H1 (cell line): ENCODE measurements around the gene STRA8. TPM values are rescaled to one million over a fixed set of nuclear protein-coding genes. Genes with fewer than 3 reads are reported as not detected.

Experiments
- CTCF ChIA-PET: fragments of 300-600 bp; sonication (Branson Sonifier 250); formaldehyde crosslinking; loops from one replicate; lab custom pipeline; 2021; ENCODE audit not compliant: partially characterized antibody; lab: Charles Lee
- POLR2A ChIA-PET: fragments of 300-600 bp; sonication (Branson Sonifier 250); formaldehyde crosslinking; loops from one replicate; lab custom pipeline; 2021; ENCODE audit warnings: inconsistent platforms; ENCODE audit not compliant: partially characterized antibody; lab: Charles Lee
- DNase-seq, 2 experiments: peaks; one replicate each; pipeline versions ENCODE4 v3.0.0 to v3.0.0-alpha.2; 2010 to 2022; ENCODE audit warnings: low spot score in 2 of 2, low read depth in 1 of 2, mixed read lengths in 1 of 2
- FAIRE-seq: peaks from 2 replicates; lab custom pipeline; 2011; peaks lifted over from hg19 to GRCh38; lab: Jason Lieb, UNC
- H2AFZ ChIP-seq: 2 replicates; pipeline ENCODE4 v1.8.1; 2012; ENCODE audit warnings: low read length, inconsistent platforms
- H2AK5ac ChIP-seq: 2 replicates; pipeline ENCODE4 v1.6.1; 2013; ENCODE audit warnings: low read depth, low read length
- H2BK120ac ChIP-seq: replicated peaks from 2 replicates; pipeline ENCODE3; 2013; ENCODE audit warnings: low read depth, low read length, inconsistent platforms
- H2BK12ac ChIP-seq: 2 replicates; pipeline ENCODE4 v1.6.1; 2013; ENCODE audit warnings: low read depth, low read length
- H2BK15ac ChIP-seq: 2 replicates; pipeline ENCODE4 v1.6.1; 2013; ENCODE audit warnings: low read length
- H2BK20ac ChIP-seq: 2 replicates; pipeline ENCODE4 v1.6.1; 2013; ENCODE audit warnings: low read length
- H2BK5ac ChIP-seq: 2 replicates; pipeline ENCODE4 v1.6.1; 2013; ENCODE audit warnings: low read depth, low read length
- H3K14ac ChIP-seq: 2 replicates; pipeline ENCODE4 v1.6.1; 2013; ENCODE audit warnings: inconsistent platforms; ENCODE audit not compliant: insufficient read length
- H3K18ac ChIP-seq: 2 replicates; pipeline ENCODE4 v1.6.1; 2013; ENCODE audit warnings: low read length; ENCODE audit errors: extremely low read depth
- H3K23ac ChIP-seq: 2 replicates; pipeline ENCODE4 v1.6.1; 2013; ENCODE audit warnings: inconsistent platforms; ENCODE audit not compliant: insufficient read length
- H3K23me2 ChIP-seq: 2 replicates; pipeline ENCODE4 v1.6.1; 2013; ENCODE audit warnings: low read depth, low read length
- H3K27ac ChIP-seq: 2 replicates; pipeline ENCODE4 v1.6.1; 2011; ENCODE audit warnings: low read depth, low read length, inconsistent platforms
- H3K27me3 ChIP-seq, 4 experiments: replicated peaks in 1 of 4; 1 replicate in 1 of 4; 2 replicates in 3 of 4; pipeline versions ENCODE4 v1.6.1 to v1.8.1; 2011 to 2013; ENCODE audit warnings: low read length in 3 of 4, mild to moderate bottlenecking in 3 of 4, inconsistent platforms in 2 of 4, mixed read lengths in 2 of 4, moderate library complexity in 1 of 4; ENCODE audit not compliant: control insufficient read depth in 3 of 4, insufficient read depth in 3 of 4; ENCODE audit errors: extremely low read depth in 1 of 4
- H3K36me3 ChIP-seq, 4 experiments: 2 replicates each; pipeline versions ENCODE4 v1.6.1 to v1.8.1; 2011 to 2013; ENCODE audit warnings: mild to moderate bottlenecking in 4 of 4, low read length in 3 of 4, moderate library complexity in 2 of 4, control low read depth in 1 of 4, inconsistent platforms in 1 of 4; ENCODE audit not compliant: insufficient read depth in 4 of 4, control insufficient read depth in 2 of 4
- H3K4ac ChIP-seq: replicated peaks from 2 replicates; pipeline ENCODE3; 2013; ENCODE audit warnings: low read length, low read depth, mixed read lengths, inconsistent platforms; ENCODE audit not compliant: insufficient read length
- H3K4me1 ChIP-seq, 4 experiments: replicated peaks in 1 of 4; 1 replicate in 1 of 4; 2 replicates in 3 of 4; pipeline versions ENCODE4 v1.6.1 to v1.8.1; 2011 to 2013; ENCODE audit warnings: low read length in 3 of 4, inconsistent platforms in 2 of 4, mixed read lengths in 1 of 4; ENCODE audit not compliant: insufficient read depth in 4 of 4, control insufficient read depth in 3 of 4
- H3K4me2 ChIP-seq, 2 experiments: 2 replicates each; pipeline versions ENCODE4 v1.6.1 to v1.8.1; 2011 to 2013; ENCODE audit warnings: low read depth in 2 of 2, low read length in 2 of 2, control low read depth in 1 of 2, inconsistent platforms in 1 of 2, mild to moderate bottlenecking in 1 of 2; ENCODE audit not compliant: insufficient read depth in 1 of 2
- H3K4me3 ChIP-seq, 4 experiments: fragments of 200-600, 300-600 bp in 1 of 4; sonication (generic), shearing (Covaris generic), sonication (Bioruptor Twin) in 1 of 4; 2 replicates each; pipeline versions ENCODE4 v1.5.1 to v1.8.1; 2011 to 2016; ENCODE audit warnings: low read length in 4 of 4, low read depth in 3 of 4, control low read depth in 2 of 4, inconsistent platforms in 2 of 4, mild to moderate bottlenecking in 2 of 4, mixed read lengths in 1 of 4, moderate library complexity in 1 of 4; ENCODE audit not compliant: insufficient read depth in 2 of 4; ENCODE audit errors: extremely low read depth in 1 of 4
- H3K56ac ChIP-seq: replicated peaks from 2 replicates; pipeline ENCODE3; 2013; ENCODE audit warnings: low read depth, mild to moderate bottlenecking, mixed read lengths, low read length, inconsistent platforms; ENCODE audit not compliant: insufficient read length
- H3K79me1 ChIP-seq: 2 replicates; pipeline ENCODE4 v1.6.1; 2013; ENCODE audit warnings: low read depth, low read length, control low read depth
- H3K79me2 ChIP-seq, 2 experiments: 2 replicates each; pipeline versions ENCODE4 v1.6.1 to v1.8.1; 2012 to 2013; ENCODE audit warnings: low read length in 2 of 2, mild to moderate bottlenecking in 2 of 2, inconsistent platforms in 1 of 2; ENCODE audit not compliant: insufficient read depth in 2 of 2, control insufficient read depth in 1 of 2
- H3K9ac ChIP-seq, 4 experiments: replicated peaks in 1 of 4; 1 replicate in 1 of 4; 2 replicates in 3 of 4; pipeline versions ENCODE4 v1.6.1 to v1.8.1; 2011 to 2013; ENCODE audit warnings: low read depth in 3 of 4, low read length in 3 of 4, control low read depth in 2 of 4, mild to moderate bottlenecking in 2 of 4, moderate library complexity in 2 of 4, inconsistent platforms in 1 of 4; ENCODE audit errors: extremely low read depth in 1 of 4
- H3K9me3 ChIP-seq, 2 experiments: 2 replicates each; pipeline versions ENCODE4 v1.6.1 to v1.8.1; 2012 to 2013; ENCODE audit warnings: mild to moderate bottlenecking in 2 of 2, moderate library complexity in 2 of 2, control low read depth in 1 of 2, inconsistent platforms in 1 of 2, low read depth in 1 of 2, low read length in 1 of 2, mixed read lengths in 1 of 2; ENCODE audit not compliant: insufficient read depth in 2 of 2
- H4K20me1 ChIP-seq, 2 experiments: replicated peaks in 1 of 2; 2 replicates each; pipeline versions ENCODE3 to v1.8.1; 2011 to 2013; ENCODE audit warnings: inconsistent platforms in 2 of 2, low read length in 2 of 2, mild to moderate bottlenecking in 1 of 2; ENCODE audit not compliant: insufficient read depth in 2 of 2, control insufficient read depth in 1 of 2
- H4K5ac ChIP-seq: 2 replicates; pipeline ENCODE4 v1.6.1; 2013; ENCODE audit warnings: low read length, low read depth, mixed read lengths, inconsistent platforms; ENCODE audit not compliant: insufficient read length
- H4K8ac ChIP-seq: 2 replicates; pipeline ENCODE4 v1.8.0; 2013; ENCODE audit warnings: mild to moderate bottlenecking, moderate library complexity, low read length, inconsistent platforms; ENCODE audit not compliant: insufficient read depth; ENCODE audit errors: extremely low read depth
- H4K91ac ChIP-seq: replicated peaks from 2 replicates; pipeline ENCODE3; 2013; ENCODE audit warnings: low read length, mixed read lengths, inconsistent platforms; ENCODE audit not compliant: insufficient read length
- BCL11A ChIP-seq, 2 experiments: IDR thresholded peaks; one replicate each; pipeline ENCODE4 v1.6.1; 2011; ENCODE audit warnings: low read depth in 2 of 2, low read length in 2 of 2, mild to moderate bottlenecking in 2 of 2
- CHD1 ChIP-seq: IDR thresholded peaks from 2 replicates; pipeline ENCODE4 v1.6.1; 2012; ENCODE audit warnings: low read depth, low read length, improper control_type of control experiment
- CTBP2 ChIP-seq: IDR thresholded peaks from 2 replicates; pipeline ENCODE4 v1.7.0; 2011; ENCODE audit warnings: borderline replicate concordance, mild to moderate bottlenecking, moderate library complexity, mixed read lengths, low read length; ENCODE audit not compliant: insufficient read depth, insufficient read length
- FOSL1 ChIP-seq: IDR thresholded peaks from 2 replicates; pipeline ENCODE4 v1.6.1; 2011; ENCODE audit warnings: mild to moderate bottlenecking, low read depth, low read length, moderate library complexity; ENCODE audit not compliant: insufficient read depth
- GTF2F1 ChIP-seq: IDR thresholded peaks from 2 replicates; pipeline ENCODE4 v1.6.1; 2012; ENCODE audit warnings: low read depth, low read length, improper control_type of control experiment, borderline replicate concordance
- HDAC2 ChIP-seq, 2 experiments: fragments of 300-600 bp in 1 of 2; sonication (generic) in 1 of 2; IDR thresholded peaks; 2 replicates each; pipeline ENCODE4 v1.6.1; 2011 to 2012; ENCODE audit warnings: low read depth in 2 of 2, low read length in 2 of 2, mild to moderate bottlenecking in 2 of 2, moderate library complexity in 2 of 2, borderline replicate concordance in 1 of 2, inconsistent platforms in 1 of 2
- JUN ChIP-seq: IDR thresholded peaks from 2 replicates; pipeline ENCODE4 v1.6.1; 2011; ENCODE audit warnings: low read depth, mild to moderate bottlenecking, improper control_type of control experiment, low read length
- SP1 ChIP-seq: IDR thresholded peaks from 2 replicates; pipeline ENCODE4 v1.6.1; 2011; ENCODE audit warnings: low read depth, low read length
- TCF12 ChIP-seq: IDR thresholded peaks from 2 replicates; pipeline ENCODE4 v1.6.1; 2011; ENCODE audit warnings: low read depth, mild to moderate bottlenecking, low read length
- WGBS, 2 experiments: shearing (Covaris generic) in 1 of 2; methylation state at CpG; one replicate each; pipeline versions ENCODE4 v1.1.6 to v1.1.7; 2013 to 2015; ENCODE audit warnings: low lambda C conversion rate in 2 of 2, mixed read lengths in 2 of 2, inconsistent platforms in 1 of 2, low coverage in 1 of 2, missing lambda C conversion rate in 1 of 2; ENCODE audit not compliant: insufficient replicate concordance in 2 of 2, insufficient coverage in 1 of 2, insufficient read length in 1 of 2; ENCODE audit errors: extremely low coverage in 1 of 2, missing lambda C conversion rate in 1 of 2; 5-methylcytosine and 5-hydroxymethylcytosine counted together
- polyA plus RNA-seq, 7 experiments: library from polyadenylated mRNA; depleted of rRNA in 3 of 7; stranded (reverse) in 5 of 7; unstranded in 2 of 7; fragments of >200 nt in 5 of 7; fragments of 200-250 nt in 2 of 7; gene quantifications; 1 replicate in 5 of 7; 2 replicates in 1 of 7; 4 replicates in 1 of 7; pipeline versions ENCODE4 v1.2.1 to v1.2.3, GENCODE V29; 2011 to 2013; ENCODE audit warnings: missing spikeins in 2 of 7, mixed read lengths in 2 of 7
- total RNA-seq: library from RNA; stranded (reverse); fragmentation: NEBNext Ultra II Directional; extraction: Animal tissue kit (Norgen Biotek cat#: 25700); gene quantifications from 2 replicates; pipeline ENCODE4 v1.2.1, GENCODE V29; 2021
- TF ChIP-seq, protein P1 (sequence below): IDR thresholded peaks from 2 replicates; pipeline ENCODE4 v1.6.1; 2012; ENCODE audit warnings: low read length, inconsistent platforms
- TF ChIP-seq, protein P2 (sequence below): IDR thresholded peaks from 2 replicates; pipeline ENCODE4 v1.6.1; 2012; ENCODE audit warnings: inconsistent platforms

STRA8 gene
- total and polyA plus RNA-seq, 2 of the 8 experiments (the other 6 are each of a cell fraction or from before 2014, with no cell fraction given): not detected

DNA sequence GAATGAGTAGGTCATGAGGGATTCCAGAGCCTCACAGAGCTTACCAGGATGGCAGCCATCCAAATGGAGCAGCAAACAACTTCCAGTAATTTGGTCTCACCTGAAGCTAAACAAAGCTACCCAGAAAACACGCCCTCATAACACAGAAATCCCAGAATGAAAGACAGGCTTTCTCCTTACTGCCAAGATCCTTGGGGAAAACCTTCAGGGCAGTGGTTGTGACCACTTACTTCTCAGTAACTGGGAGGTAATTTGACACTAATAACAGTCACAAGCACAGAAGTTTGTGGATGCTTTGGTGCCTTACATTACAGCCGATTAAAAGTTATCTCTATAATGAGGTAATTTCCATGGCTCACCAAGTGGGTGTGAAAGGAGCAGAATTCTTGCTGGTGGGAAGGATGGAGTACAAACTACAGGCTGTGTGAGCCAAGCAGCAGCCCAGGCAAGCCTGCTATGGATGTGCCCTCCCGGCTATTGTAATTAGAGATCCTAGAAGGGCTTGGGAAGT, 32.8 kb upstream of the STRA8 start:
- Histone ChIP-seq H2BK5ac (no peak overlapping the region), H2BK20ac (no peak overlapping the region), H4K91ac (no peak overlapping the region), H3K4me1 (peaks cover 0 to 6% (median 2%) of the 10 kb centered on the region in 4 experiments; a peak in 3 of 7 replicates), H3K14ac (no peak overlapping the region), H3K4ac (no peak overlapping the region), H4K20me1 (peaks cover 0 to 1% of the 10 kb centered on the region in 2 experiments), H2AK5ac (no peak overlapping the region), H3K18ac (no peak overlapping the region), H3K36me3 (peaks cover 0 to 3% (median 0%) of the 10 kb centered on the region in 4 experiments; a peak in 1 of 8 replicates), H3K79me1 (no peaks in the 10 kb centered on the region; the same call in 1 of the 2 replicates), H4K5ac (no peak overlapping the region), H3K56ac (no peak overlapping the region), H3K23me2 (no peaks in the 10 kb centered on the region), H4K8ac (no peak overlapping the region), H3K9ac (no peak overlapping the region), H3K27ac (no peak overlapping the region), H2BK15ac (no peak overlapping the region), H2BK120ac (no peak overlapping the region), H3K9me3 (no peaks in the 10 kb centered on the region), H3K4me3 (no peak overlapping the region), H2BK12ac (no peak overlapping the region), H2AFZ (no peak overlapping the region), H3K4me2 (no peak overlapping the region), H3K79me2 (no peaks in the 10 kb centered on the region), H3K23ac (no peak overlapping the region), H3K27me3 (no peaks in the 10 kb centered on the region)
- POLR2A ChIA-PET: interaction anchor here (1.3 kb wide), 1 partner anchor 9 kb away, joined by 3 read pairs; no protein-coding TSS in a partner anchor
- DNase-seq (no peak), FAIRE-seq (no peak)
- CTCF ChIA-PET: interaction anchor here (0.5 to 1.4 kb wide), 3 partner anchors 9 to 213 kb away, joined by 3 read pairs; no protein-coding TSS in a partner anchor
- no peak for TF ChIP-seq BCL11A (IDR thresholded peaks at IDR 0.05; ENCODE audit: low read depth in 2 of 2, low read length in 2 of 2)
- no peak for TF ChIP-seq CTBP2
- no peak for TF ChIP-seq CHD1
- no peak for TF ChIP-seq FOSL1
- TF ChIP-seq TCF12: no peak
- TF ChIP-seq GTF2F1: no peak
- no peak for TF ChIP-seq HDAC2 (IDR thresholded peaks at IDR 0.05; ENCODE audit: borderline replicate concordance in 1 of 2, low read depth in 2 of 2, low read length in 2 of 2)
- TF ChIP-seq, protein P1, sequence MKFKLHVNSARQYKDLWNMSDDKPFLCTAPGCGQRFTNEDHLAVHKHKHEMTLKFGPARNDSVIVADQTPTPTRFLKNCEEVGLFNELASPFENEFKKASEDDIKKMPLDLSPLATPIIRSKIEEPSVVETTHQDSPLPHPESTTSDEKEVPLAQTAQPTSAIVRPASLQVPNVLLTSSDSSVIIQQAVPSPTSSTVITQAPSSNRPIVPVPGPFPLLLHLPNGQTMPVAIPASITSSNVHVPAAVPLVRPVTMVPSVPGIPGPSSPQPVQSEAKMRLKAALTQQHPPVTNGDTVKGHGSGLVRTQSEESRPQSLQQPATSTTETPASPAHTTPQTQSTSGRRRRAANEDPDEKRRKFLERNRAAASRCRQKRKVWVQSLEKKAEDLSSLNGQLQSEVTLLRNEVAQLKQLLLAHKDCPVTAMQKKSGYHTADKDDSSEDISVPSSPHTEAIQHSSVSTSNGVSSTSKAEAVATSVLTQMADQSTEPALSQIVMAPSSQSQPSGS: no peak
- TF ChIP-seq, protein P2, sequence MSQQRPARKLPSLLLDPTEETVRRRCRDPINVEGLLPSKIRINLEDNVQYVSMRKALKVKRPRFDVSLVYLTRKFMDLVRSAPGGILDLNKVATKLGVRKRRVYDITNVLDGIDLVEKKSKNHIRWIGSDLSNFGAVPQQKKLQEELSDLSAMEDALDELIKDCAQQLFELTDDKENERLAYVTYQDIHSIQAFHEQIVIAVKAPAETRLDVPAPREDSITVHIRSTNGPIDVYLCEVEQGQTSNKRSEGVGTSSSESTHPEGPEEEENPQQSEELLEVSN: no peak
- TF ChIP-seq JUN: no peak
- TF ChIP-seq SP1: no peak
- WGBS, 2 experiments: 83% methylated on average over 3 of the region's 3 CpGs; no CpG with 5 or more reads in 1 of the 2 experiments
